ENCODE results near the gene TMEM61. TPM values are rescaled to one million over a fixed set of nuclear protein-coding genes. Genes with fewer than 3 reads are reported as not detected.

Gene TMEM61
- total RNA-seq, 6 donors from 2014 or later, result 2.3 to 8.1 (median 2.9) TPM; not detected in 1

- no peak for ATAC-seq (ENCODE audit: low FRiP score in 2 of 2)
- H3K4me1 ChIP-seq, result peaks cover 0 to 11% (median 5%) of the 10 kb centered on the region in 4 donors
- no peak overlapping the region for H3K27ac ChIP-seq
- no peak for TF ChIP-seq POLR2A (IDR thresholded peaks at IDR 0.05)
- TF ChIP-seq EP300 (IDR thresholded peaks at IDR 0.05), result no peak
- no peak for TF ChIP-seq POLR2AphosphoS5 (IDR thresholded peaks at IDR 0.05)
- no peak for TF ChIP-seq CTCF (IDR thresholded peaks at IDR 0.05)
- H3K36me3 ChIP-seq, result no peaks in the 10 kb centered on the region
- no peak overlapping the region for H3K4me3 ChIP-seq
- peaks cover 0 to 14% (median 2%) of the 10 kb centered on the region in 4 donors for H3K27me3 ChIP-seq
- no peaks in the 10 kb centered on the region for H3K9me3 ChIP-seq
- DNase-seq, result peak in 1 of 2 donors; percentile 17
These were observed 2.3 kb downstream of the TMEM61 start for GRCh38 chr1:54982739-54983138.

DNA sequence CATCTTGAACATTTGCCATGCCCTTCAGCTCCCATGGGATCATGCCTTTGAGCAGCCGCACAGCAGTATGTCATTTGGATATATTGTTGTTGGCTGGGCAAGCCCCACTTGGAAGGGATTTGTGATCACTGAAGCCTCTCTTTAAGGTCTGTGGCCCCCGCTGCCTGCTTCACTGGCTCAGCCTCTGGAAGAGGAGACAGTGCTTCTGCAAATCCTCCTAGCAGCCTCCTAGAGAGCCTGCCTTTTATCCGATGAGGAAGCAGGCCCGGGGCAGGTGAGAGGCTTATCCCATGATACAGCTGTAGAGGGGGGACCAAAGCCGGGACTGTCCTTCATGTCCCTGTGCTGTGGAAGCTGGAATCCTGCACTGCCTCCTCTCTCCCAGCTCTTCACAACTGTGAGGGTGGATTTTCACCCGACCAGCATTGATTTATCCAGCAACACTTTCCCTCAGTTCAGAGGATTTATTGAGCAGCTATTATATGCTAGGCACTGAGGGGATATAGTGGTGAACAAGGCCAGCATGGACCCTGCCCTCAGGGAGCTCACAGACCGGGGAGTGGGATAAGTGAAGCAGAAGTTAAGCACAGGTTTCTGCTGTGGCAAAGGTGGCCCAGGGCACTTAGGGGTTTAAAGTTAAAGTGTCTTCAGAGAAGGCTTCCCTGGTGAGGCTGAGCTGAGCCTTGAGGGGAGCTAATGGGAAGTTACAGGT is 3.9 kb downstream of the TMEM61 start:
- 60 to 80% methylated on average over 4 to 7 of the region's 7 CpGs for WGBS, 2 donors
- ATAC-seq (ENCODE audit: low FRiP score in 2 of 2), result no peak

GRCh38 chr1:54985556-54985955 is 5.1 kb downstream of the TMEM61 start:
- no peak overlapping the region for H3K4me3 ChIP-seq
- no peak for DNase-seq
- H3K4me1 ChIP-seq, result peaks cover 0 to 5% (median 0%) of the 10 kb centered on the region in 4 donors
- no peaks in the 10 kb centered on the region for H3K36me3 ChIP-seq
- 88 to 89% methylated on average over 5 of the region's 5 CpGs for WGBS, 2 donors
- H3K9me3 ChIP-seq, result no peaks in the 10 kb centered on the region
- ATAC-seq (ENCODE audit: low FRiP score in 2 of 2), result no peak
- peaks cover 0 to 6% (median under 1%) of the 10 kb centered on the region in 4 donors for H3K27me3 ChIP-seq
- TF ChIP-seq POLR2AphosphoS5 (IDR thresholded peaks at IDR 0.05) (no peak), CTCF (IDR thresholded peaks at IDR 0.05) (no peak), EP300 (IDR thresholded peaks at IDR 0.05) (no peak), POLR2A (IDR thresholded peaks at IDR 0.05) (no peak)
- no peak overlapping the region for H3K27ac ChIP-seq

More for the DNA sequence above, 3.9 kb downstream of the TMEM61 start:
- H3K9me3 ChIP-seq, result no peaks in the 10 kb centered on the region
- peaks cover 0 to 11% (median 2%) of the 10 kb centered on the region in 4 donors for H3K27me3 ChIP-seq
- H3K27ac ChIP-seq, result no peak overlapping the region
- H3K4me3 ChIP-seq, result no peak overlapping the region
- H3K4me1 ChIP-seq, result peaks cover 0 to 11% (median 5%) of the 10 kb centered on the region in 4 donors
- DNase-seq, result no peak
- TF ChIP-seq EP300 (IDR thresholded peaks at IDR 0.05) (no peak), POLR2A (IDR thresholded peaks at IDR 0.05) (no peak), CTCF (IDR thresholded peaks at IDR 0.05) (no peak), POLR2AphosphoS5 (IDR thresholded peaks at IDR 0.05) (no peak)
- H3K36me3 ChIP-seq, result no peaks in the 10 kb centered on the region

DNA sequence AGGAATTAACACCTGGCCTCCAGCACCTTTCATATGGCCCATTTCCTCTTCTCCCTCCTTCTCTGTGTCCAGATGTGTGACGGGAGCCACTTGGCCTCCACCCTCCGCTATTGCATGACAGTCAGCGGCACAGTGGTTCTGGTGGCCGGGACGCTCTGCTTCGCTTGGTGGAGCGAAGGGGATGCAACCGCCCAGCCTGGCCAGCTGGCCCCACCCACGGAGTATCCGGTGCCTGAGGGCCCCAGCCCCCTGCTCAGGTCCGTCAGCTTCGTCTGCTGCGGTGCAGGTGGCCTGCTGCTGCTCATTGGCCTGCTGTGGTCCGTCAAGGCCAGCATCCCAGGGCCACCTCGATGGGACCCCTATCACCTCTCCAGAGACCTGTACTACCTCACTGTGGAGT is 5.6 kb downstream of the TMEM61 start:
- peaks cover 0 to 1% (median 0%) of the 10 kb centered on the region in 4 donors for H3K27me3 ChIP-seq
- DNase-seq, result peak in 1 of 2 donors; percentile 51
- no peak for ATAC-seq (ENCODE audit: low FRiP score in 2 of 2)

More for the DNA sequence above, 5.6 kb downstream of the TMEM61 start:
- TF ChIP-seq EP300 (IDR thresholded peaks at IDR 0.05) (no peak), POLR2AphosphoS5 (IDR thresholded peaks at IDR 0.05) (no peak), POLR2A (IDR thresholded peaks at IDR 0.05) (no peak), CTCF (IDR thresholded peaks at IDR 0.05) (no peak)
- no peak overlapping the region for H3K27ac ChIP-seq
- no peak overlapping the region for H3K4me3 ChIP-seq
- no peaks in the 10 kb centered on the region for H3K36me3 ChIP-seq
- peaks cover 0 to under 1% (median 0%) of the 10 kb centered on the region in 4 donors for H3K4me1 ChIP-seq
- 88 to 91% methylated on average over 13 to 15 of the region's 15 CpGs for WGBS, 2 donors
- no peaks in the 10 kb centered on the region for H3K9me3 ChIP-seq

All from upper lobe of left lung (tissue), 6 donors.